AG10803 (cell line): ENCODE measurements around the gene CDR2.
A peak's percentile ranks its signal among the peaks of the same experiment; 100 is the strongest.

Experiments used
- DNase-seq: peaks from one replicate; pipeline ENCODE4 v3.0.0; 2010; ENCODE audit warnings: low read depth
- H3K4me3 ChIP-seq: 2 replicates; pipeline ENCODE4 v1.5.1; 2011; ENCODE audit warnings: mild to moderate bottlenecking, low read length, control low read depth
- TF ChIP-seq, protein P1 (sequence below): conservative IDR thresholded peaks from 2 replicates; pipeline ENCODE4 v1.5.1; 2011; ENCODE audit warnings: mild to moderate bottlenecking, low read length, control low read depth, inconsistent platforms

Gene CDR2

DNA sequence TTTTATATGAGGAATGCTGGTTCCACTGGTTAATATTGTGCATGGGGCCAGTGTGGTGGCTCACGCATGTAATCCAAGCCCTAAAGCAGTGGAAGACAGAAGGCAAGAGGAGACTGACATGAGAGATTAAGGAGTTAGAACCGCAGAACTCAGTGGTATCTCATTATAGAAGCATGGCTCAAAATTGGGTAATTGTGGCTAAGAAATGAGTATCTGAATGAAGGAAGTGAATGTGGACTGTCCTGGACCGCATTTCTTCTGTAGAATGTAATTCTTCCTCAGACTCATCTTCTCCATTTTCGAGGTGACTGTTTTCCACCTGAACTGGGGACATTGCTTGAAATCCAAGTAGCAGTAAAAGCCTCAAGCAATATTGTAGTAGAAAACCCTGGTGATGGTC is 42.6 kb upstream of the CDR2 start:
- TF ChIP-seq, protein P1, sequence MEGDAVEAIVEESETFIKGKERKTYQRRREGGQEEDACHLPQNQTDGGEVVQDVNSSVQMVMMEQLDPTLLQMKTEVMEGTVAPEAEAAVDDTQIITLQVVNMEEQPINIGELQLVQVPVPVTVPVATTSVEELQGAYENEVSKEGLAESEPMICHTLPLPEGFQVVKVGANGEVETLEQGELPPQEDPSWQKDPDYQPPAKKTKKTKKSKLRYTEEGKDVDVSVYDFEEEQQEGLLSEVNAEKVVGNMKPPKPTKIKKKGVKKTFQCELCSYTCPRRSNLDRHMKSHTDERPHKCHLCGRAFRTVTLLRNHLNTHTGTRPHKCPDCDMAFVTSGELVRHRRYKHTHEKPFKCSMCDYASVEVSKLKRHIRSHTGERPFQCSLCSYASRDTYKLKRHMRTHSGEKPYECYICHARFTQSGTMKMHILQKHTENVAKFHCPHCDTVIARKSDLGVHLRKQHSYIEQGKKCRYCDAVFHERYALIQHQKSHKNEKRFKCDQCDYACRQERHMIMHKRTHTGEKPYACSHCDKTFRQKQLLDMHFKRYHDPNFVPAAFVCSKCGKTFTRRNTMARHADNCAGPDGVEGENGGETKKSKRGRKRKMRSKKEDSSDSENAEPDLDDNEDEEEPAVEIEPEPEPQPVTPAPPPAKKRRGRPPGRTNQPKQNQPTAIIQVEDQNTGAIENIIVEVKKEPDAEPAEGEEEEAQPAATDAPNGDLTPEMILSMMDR = no peak
- no peak overlapping the region for H3K4me3 ChIP-seq
- DNase-seq = no peak

DNA sequence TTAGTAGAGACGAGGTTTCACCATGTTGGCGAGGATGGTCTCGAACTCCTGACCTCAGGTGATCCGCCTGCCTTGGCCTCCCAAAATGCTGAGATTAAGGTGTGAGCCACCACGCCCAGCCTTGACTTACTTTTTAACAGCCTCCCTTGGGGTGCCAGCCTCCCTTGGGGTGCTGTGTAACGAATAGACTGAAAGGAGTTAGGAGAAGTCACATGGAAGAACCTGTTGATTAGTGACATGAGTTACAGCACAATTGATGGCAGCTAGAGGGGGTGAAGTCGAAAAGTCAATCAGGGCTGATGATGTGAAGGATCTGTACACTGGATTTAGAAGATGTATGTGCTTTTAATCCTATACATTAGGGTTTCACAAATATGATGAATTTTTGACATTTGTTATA is 39.4 kb upstream of the CDR2 start:
- no peak for DNase-seq

DNA sequence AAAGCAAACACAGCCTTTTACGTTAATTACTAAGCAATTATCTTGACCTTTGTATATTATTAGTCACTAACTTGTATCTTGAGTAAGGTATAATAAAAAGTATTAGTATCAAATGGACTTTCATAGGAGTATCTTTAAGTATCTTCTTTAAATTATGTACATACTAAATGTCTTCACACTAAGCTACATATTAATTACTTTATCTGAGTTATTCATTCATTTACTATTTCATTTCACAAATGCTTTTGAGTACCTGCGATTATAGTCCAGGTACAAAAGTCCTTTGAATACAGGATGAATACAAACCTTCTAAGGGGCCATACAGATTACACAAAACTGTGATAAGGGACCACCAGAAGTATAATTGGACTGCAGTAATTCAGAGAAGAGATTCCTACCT is 33.1 kb upstream of the CDR2 start:
- TF ChIP-seq, protein P1 = no peak
- DNase-seq = no peak
- H3K4me3 ChIP-seq = no peak overlapping the region

More for the DNA sequence above, 39.4 kb upstream of the CDR2 start:
- H3K4me3 ChIP-seq = no peak overlapping the region
- TF ChIP-seq, protein P1 = no peak

DNA sequence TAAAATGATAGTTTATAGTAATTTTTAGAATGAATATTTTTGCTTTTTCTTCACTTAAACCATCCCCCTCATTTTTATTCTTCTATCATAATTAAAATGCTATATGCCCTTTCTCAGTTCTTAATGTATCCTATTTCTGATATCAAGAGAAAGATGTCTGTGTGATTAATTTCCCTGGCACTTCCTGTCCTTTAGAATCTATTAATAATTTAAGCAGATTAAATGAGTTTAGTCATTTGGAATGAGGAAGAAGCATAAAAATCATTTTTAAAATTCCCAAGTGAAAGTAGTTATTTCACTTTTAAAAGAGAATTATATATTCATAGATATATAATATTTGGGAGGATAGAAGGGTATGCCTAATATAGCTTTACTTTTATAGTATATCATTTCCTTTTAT is 27.8 kb upstream of the CDR2 start:
- H3K4me3 ChIP-seq = no peak overlapping the region
- no peak for DNase-seq
- TF ChIP-seq, protein P1 = no peak

DNA sequence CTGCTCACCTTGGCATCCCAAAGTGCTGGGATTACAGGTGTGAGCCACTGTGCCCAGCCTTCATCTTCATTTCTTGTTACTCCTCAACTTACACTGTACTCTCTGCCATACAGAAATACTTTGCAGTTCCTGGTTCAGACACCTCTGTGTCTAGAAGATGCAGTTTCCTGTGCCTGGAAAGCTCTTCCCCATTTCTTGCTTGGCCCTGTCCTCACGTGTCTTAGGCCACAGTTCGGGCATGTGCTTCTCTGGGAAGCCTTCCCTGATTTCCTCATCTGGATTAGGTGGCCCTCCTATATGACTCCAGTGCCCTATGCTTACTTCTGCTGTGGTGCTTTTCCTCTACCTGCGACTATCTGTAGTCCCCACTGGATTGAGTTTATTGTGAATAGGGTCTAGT is 26.5 kb upstream of the CDR2 start:
- no peak for DNase-seq

DNA sequence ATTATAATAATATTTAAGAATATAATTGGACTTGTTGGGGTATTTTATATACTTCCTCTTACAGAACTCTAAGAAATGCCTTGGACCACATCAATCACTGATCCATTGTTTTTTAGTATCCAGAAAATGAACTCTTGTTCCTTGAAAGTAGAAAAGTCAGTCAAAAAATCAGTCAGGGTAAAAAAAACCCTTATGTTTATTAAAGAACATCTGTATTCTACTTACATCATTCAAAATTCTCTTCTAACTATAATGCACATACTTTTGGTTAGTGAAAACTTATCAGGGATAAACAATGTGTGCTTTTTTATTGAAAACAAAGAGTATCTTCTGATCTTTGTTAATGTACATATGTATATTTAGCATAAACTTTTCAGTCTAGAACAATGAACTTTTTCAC is 23.5 kb upstream of the CDR2 start:
- DNase-seq = no peak
- TF ChIP-seq, protein P1 = no peak
- no peak overlapping the region for H3K4me3 ChIP-seq

More for the DNA sequence above, 26.5 kb upstream of the CDR2 start:
- TF ChIP-seq, protein P1 = no peak
- no peak overlapping the region for H3K4me3 ChIP-seq

DNA sequence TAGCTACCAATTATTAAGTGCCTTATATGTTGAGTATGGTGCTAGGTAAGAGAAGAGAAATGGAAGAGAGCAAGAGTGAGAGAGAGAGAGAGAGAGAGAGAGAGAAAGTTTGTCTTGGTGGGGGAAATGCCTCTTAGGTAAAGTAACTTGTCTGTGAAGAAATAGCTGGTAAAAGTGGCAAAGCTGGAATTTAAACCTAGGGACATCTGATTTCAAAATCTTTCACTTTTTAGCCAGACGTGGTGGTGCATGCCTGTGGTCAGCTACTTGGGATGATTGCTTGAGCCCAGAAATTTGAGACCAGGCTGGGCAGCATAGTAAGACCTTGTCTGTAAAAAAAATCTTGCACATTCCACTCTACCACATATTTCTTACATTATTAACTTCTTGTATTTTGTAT is 23.0 kb upstream of the CDR2 start:
- TF ChIP-seq, protein P1 = no peak
- no peak overlapping the region for H3K4me3 ChIP-seq
- DNase-seq = peak; percentile 99
